HFF-Myc (cell line): ENCODE results near the gene DISP3.
"Not testable (repeated sequence)": the region's sequence is repeated elsewhere in the genome, so short reads cannot be mapped to it uniquely, and the experiment has no call there.

ENCODE experiments used
- DNase-seq: peaks from one replicate; pipeline ENCODE4 v3.0.0-alpha.2; 2011; ENCODE audit warnings: low read depth; ENCODE audit errors: extremely low read depth
- H3K4me3 ChIP-seq: replicated peaks from 2 replicates; pipeline ENCODE4 v1.5.1; 2011; ENCODE audit warnings: low read depth, mild to moderate bottlenecking, control low read depth, low read length
- TF ChIP-seq, protein P1 (sequence below): IDR thresholded peaks from 2 replicates; pipeline ENCODE4 v1.5.1; 2012; ENCODE audit warnings: mild to moderate bottlenecking, low read depth, low read length, control low read depth; ENCODE audit errors: missing control alignments

The DISP3 gene

DNA sequence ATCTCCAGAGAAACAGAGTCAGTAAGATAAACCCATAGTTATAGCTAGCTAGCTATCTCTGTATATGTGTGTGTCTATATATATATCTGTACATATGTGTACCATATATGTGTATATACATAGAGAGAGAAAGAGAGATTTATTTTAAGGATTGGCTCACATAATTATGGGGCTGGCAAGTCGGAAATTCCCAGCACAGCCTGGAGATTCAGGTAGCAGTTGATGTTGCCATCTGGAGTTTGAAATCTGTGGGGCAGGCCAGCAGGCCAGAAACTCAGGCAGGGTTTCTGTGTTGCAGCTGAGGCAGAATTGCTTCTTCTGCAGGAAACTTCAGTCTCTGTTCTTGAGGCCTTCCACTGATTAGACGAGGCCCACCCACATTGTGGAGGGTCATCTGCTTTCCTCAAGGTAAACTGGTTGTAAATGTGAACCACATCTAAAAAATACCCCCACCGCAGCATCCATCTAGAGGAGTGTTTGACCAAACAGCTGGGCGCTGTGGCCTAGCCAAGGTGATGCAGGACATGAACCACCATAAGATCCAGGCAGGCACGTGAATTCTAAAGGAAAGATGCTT lies 94.2 kb downstream of the DISP3 start:
- no peak for DNase-seq
- TF ChIP-seq, protein P1, sequence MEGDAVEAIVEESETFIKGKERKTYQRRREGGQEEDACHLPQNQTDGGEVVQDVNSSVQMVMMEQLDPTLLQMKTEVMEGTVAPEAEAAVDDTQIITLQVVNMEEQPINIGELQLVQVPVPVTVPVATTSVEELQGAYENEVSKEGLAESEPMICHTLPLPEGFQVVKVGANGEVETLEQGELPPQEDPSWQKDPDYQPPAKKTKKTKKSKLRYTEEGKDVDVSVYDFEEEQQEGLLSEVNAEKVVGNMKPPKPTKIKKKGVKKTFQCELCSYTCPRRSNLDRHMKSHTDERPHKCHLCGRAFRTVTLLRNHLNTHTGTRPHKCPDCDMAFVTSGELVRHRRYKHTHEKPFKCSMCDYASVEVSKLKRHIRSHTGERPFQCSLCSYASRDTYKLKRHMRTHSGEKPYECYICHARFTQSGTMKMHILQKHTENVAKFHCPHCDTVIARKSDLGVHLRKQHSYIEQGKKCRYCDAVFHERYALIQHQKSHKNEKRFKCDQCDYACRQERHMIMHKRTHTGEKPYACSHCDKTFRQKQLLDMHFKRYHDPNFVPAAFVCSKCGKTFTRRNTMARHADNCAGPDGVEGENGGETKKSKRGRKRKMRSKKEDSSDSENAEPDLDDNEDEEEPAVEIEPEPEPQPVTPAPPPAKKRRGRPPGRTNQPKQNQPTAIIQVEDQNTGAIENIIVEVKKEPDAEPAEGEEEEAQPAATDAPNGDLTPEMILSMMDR = no peak
- no peak overlapping the region for H3K4me3 ChIP-seq

DNA sequence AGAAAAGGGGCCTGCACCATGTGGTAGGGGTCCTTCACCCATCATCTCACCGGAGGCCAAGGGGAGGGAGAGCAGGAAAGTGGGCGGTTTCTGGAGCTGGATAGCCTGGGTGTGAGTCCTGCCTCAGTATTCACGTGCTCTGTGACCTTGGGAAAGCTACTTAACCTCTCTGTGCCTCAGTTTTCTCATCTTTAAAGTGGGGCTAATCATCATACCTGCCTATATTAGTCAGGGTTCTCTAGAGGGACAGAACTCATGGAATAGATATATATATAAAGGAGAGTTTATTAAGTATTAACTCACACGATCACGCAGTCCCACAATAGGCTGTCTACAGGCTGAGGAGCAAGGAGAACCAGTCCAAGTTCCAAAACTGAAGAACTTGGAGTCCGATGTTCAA lies 96.6 kb downstream of the DISP3 start:
- TF ChIP-seq, protein P1 = no peak
- no peak for DNase-seq

DNA sequence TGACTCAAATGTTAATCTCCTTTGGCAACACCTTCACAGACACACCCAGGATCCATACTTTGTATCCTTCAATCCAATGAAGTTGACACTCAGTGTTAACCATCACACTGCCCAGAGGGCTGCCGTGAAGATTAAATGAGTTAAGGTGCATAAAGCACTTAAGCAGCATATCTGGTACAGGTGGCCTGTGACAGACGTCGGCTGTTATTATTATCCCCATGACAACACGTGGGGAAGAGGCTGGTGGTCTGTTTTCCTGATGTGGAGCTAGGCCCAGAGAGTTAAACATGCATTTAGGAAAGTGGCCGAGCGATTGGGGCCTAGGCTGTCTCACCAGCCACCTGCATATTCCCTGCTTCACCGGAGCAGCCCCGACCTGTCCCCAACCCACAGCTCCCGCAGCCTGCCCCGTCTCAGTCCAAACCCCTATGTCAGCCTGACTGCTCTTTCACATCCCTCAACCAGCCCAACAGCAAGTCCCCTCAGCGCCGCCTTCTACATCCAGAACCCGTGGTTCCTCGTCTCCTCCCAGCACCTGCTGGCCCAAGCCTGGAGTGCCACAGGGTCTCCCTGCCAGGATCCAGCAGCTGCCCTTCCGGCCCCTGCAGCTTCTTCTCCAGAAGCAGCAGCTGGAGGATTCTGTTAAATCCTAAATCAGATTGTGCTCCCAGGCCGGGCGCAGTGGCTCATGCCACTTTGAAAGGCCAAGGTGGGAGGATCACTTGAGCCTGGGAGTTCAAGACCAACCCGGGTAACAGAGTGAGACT lies 97.3 kb downstream of the DISP3 start:
- H3K4me3 ChIP-seq = no peak overlapping the region
- TF ChIP-seq, protein P1 = no peak
- no peak for DNase-seq

More for the DNA sequence above, 96.6 kb downstream of the DISP3 start:
- no peak overlapping the region for H3K4me3 ChIP-seq

DNA sequence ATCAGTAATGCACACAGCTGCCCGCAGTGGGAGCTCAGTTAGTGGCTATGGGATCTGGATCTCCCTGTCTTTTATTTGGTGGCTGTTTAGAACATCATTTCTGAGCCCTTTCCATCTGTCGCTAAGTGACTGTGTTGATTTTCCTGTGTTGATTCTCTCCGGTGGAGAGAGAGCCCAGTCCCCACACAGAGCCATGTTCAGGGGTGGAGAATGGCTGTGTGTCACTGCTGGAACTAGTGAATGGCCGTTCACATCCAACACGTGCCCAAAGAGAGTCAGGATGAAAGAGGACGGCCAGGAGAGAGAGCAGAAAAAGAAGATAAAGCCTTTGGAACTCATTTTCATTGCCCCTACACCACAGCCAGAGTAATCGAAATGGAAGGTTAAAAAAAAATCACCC lies 99.0 kb downstream of the DISP3 start:
- DNase-seq = no peak
- TF ChIP-seq, protein P1 = no peak

DNA sequence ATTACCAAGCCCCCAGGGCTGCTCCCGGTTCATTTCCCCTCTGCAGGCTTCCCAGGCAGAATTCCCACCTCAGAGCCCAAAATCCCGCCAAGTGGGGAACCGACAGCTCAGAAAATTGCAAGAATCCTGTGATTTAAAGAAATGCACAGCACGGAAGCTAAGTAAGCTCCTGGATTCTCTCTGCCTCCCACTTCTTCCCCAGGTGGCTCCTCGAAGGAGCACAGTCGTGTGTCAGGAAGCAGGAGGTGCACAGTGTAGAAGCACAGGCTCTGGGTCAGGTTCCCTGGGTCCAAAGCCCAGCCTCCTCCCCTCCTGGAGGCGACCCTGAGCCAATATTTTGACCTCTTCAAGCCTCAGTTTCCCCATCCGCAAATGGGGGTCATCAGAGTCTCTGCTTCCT lies 100.6 kb downstream of the DISP3 start:
- H3K4me3 ChIP-seq = no peak overlapping the region
- DNase-seq = no peak
- TF ChIP-seq, protein P1 = no peak

More for the DNA sequence above, 99.0 kb downstream of the DISP3 start:
- no peak overlapping the region for H3K4me3 ChIP-seq

DNA sequence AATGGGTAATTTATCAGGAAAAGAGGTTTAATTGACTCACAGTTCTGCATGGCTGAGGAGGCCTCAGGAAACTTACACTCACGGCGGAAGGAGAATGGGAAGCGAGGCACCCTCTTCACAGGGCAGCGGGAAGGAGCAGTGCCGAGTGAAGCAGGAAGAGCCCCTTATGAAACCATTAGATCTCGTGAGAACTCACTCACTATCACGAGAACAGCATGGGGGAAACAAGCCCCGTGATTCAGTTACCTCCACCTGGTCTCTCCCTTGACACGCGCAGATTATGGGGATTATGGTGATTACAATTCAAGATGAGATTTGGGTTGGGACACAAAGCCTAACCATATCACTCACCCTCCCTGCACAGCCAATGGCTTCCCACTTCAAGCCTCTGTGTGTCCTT lies 101.1 kb downstream of the DISP3 start:
- not testable (repeated sequence) for DNase-seq, H3K4me3 ChIP-seq

DNA sequence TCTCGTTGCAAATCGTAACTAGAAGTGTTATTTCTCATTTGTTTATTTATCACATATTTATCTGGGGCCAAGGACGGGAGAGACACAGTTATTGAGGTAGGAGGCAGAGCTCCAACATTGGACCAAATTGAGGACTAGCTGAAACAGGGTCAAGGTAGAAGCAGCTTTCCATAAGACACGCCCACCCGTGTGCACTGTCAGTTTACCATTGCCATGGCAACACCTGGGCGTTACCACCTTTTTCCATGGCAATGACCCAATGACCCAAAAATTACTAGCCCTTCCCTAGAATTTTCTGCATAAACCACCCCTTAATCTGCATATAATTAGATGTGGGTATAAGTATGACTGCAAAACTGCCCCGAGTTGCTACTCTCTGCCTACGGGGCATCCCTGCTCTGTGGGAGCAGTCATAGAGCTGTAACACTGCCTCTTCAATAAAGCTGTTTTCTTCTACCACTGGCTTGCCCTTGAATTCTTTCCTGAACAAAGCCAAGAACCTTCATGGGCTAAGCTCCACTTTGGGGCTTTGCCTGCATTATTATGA lies 102.6 kb downstream of the DISP3 start:
- TF ChIP-seq, protein P1 = no peak
- no peak for DNase-seq
- H3K4me3 ChIP-seq = no peak overlapping the region
